HG03378 (cell line): ENCODE measurements around the gene CEP95.
"Not testable (repeated sequence)": the region's sequence is repeated elsewhere in the genome, so short reads cannot be mapped to it uniquely, and the experiment has no call there.

Source experiments
- ATAC-seq: cut with Tn5 transposase; IDR thresholded peaks from one replicate; pipeline ENCODE4 v1.9.1; 2021; ENCODE audit warnings: mild to moderate bottlenecking, moderate library complexity; ENCODE audit not compliant: unreplicated experiment

CEP95 gene

DNA sequence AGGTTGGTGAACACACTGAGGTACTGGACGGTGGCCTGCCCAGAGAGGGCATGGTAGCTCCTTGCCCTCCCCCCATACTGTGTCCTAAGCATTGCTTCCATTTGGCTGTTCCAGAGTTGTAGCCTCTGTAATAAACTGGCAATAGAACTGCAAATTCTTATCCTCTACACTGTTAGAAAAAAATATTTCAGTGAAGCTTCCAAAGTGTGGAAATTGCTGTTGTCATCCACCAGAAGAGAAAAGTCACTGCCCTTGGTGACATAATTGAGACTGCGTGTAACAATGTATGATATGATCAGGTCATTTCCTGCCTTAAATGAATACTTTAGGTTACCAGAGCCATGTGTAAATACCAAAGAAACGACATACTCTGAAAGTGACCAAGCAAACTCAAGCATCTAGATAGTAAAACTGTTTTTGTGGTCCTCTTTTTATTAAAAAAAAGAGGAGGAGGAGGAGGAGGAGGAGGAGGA is 65.9 kb downstream of the CEP95 start:
- no peak for ATAC-seq

DNA sequence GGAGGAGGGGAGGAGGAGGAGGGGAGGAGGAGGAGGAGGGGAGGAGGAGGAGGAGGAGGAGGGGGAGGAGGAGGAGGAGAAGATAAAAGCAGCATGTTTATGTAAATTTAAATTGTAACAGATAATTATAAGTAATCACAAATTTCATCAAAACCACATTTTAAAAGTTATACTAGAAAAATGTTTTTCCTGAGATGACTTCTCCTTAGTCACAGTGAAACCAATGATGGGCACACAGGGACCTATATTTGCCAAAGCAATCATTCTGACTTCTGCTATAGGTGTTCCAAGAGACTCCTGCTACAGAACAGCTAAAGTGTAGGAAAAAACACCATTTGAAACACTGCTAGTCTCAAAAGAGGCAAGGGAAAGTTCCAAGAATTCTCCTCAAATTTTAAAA is 66.4 kb downstream of the CEP95 start:
- ATAC-seq, result no peak

DNA sequence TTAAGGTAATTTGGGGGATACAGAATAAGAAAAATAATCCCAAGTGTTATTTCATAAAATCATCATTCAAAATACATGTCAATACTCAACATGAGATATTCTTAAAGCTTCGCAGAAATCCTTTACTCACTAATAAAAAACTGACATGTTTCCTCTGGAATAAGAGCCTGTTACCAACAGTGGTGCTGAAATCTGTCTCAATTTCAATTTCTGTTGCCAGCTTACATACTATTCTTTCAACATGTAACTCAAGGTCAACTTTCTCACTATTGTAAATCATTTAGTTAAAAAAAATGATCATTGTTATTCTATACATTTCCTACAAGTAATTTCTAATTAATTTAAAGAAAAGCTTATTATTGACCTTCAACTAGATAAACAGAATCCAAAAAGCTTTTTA is 67.9 kb downstream of the CEP95 start:
- no peak for ATAC-seq

DNA sequence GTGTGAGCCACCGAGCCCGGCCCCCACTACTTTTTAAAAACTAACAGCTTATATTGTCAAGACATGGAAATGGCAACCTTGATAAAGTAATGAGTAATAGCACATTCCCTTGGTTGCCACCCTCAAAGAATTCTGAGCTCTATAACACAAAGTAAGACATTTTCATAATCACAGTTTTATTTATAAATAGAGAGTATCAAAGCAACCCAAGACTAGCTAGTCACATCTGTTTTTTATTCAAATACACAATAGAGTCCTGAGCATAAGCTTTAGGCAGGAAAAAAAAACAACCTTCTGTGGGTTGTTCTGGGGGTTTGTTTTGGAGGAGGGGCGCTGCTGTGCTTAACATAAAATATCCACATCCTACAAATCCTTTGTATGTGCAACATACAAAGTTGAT is 68.7 kb downstream of the CEP95 start:
- no peak for ATAC-seq

DNA sequence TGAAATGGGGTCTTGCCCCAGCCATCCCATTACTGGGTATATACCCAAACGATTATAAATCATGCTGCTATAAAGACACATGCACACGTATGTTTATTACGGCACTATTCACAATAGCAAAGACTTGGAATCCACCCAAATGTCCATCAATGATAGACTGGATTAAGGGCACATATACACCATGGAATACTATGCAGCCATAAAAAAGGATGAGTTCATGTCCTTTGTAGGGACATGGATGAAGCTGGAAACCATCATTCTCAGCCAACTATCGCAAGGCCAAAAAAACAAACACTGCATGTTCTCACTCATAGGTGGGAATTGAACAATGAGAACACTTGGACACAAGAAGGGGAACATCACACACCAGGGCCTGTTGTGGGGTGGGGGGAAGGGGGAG is 70.2 kb downstream of the CEP95 start:
- ATAC-seq, result not testable (repeated sequence)

DNA sequence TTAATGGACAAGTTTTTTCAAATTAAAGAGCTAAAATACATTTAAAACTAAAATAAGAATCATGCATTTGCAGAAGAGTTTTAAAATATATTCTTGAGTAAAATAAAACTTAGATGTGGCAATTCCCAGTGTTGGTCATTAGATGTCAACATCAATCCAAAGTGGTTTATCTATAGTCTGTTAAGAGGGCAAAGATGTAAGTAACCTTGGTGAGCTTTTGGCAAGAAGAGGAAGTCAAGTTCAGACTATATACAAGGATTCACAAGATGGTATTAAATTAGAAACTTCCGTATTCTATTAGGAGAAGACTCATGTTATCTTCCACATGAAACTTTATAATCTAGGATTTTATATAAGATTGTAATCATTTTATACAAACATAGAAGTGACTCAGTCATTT is 73.1 kb downstream of the CEP95 start:
- ATAC-seq, result no peak

DNA sequence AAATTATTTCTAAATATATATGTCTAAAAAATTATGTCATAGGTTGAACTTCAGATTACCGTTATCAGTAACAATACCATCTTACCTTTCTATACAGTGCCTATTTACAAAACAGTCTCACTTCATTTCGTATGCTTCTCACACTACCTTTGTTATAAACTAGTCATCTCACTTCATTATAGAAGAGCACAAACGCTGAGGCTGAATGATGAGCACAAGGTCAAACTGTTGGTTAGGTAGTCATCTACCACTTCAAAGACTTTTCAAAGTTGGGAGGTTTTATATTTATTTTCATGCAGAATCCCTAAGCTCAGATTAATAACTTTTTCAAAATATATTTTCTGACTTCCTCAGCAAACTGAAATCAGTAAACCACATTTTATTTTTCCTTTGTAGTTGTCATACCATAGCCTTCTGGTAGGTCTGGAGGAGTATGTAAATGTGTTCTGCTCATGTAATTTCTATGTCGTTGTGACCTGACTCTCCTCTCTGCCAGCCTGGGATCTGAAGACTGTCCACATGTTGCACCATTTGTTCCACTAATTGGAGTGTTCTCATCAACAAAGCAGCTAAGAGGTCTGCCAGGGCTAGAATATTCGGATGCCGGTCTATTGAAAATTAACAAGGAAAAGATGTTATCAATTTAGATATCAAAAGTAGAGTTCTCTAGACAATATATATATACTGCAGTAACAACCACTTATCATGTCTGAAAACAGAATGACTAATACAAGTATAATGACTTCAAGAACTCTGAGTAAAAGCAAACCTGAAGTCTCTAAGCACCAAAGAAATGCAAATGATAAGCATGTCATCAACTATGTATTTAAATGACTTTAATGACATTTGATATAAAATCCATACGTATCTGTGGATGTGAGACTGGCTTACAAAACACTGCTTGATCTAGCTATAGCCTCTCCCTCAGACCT is 73.9 kb downstream of the CEP95 start:
- no peak for ATAC-seq

DNA sequence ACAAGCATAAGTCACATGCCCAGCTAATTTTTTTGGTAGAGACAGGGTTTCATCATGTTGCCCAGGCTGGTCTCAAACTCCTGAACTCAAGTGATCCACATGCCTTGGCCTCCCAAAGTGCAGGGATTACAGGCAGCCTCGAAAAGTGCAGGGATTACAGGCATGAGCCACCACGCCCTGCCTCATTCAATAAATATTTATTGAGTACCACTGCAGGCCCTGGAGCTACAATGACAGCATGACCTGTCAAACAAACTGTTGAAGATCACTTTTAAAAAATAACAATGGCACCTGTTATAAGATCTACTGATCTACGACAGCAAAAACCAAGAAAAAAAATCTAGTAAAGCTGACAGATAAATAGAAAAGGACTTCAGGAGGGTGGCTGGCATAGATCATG is 76.3 kb downstream of the CEP95 start:
- ATAC-seq, result no peak

DNA sequence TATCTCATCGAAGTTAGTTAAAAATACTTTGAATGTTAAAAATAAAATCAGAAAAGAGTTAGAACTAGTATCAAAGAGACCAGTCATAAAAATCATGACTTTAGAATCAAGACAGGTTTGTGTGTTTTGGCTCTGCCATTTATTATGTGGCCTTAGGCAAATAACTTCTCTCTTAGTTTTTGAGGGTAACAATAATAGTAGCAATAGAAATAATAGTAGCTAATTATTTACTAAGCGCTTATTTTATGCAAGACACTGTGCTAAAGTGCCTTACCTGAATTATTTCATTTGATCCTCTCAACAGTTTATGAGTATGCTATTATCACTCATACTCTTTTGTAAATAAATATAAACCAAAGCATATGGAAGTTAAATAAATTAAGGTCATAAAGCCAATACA is 78.4 kb downstream of the CEP95 start:
- ATAC-seq, result no peak
